ENCODE data around the gene ZNF573. TPM values are rescaled to one million over a fixed set of nuclear protein-coding genes. Genes with fewer than 3 reads are reported as not detected.
A peak's percentile ranks its signal among the peaks of the same experiment; 100 is the strongest.

ZNF573 gene
- total RNA-seq, 1 experiment from 2014 or later: 17.5 TPM

DNA sequence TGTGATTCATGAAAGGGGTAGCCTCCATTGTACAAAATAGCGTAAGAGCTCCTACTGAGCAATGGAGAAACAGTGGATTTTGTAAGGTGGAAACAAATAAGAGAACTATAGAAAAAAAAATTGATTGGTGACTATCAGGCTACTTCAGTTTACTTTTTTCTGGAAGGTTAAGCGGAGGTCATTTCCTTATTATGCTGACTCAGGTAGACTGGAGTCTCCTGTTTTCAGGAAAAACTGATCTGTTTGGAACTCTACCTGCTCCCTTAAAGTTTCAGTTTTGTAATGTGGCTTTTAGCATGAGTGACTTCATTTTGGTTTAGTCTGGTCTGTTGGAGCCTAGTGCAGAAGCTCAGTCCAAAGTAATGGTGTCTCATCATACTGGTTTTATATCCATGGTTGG is 63.2 kb downstream of the ZNF573 start:
- Histone ChIP-seq H2BK20ac (ENCODE audit: low read depth, low read length, poor library complexity, severe bottlenecking) (no peak overlapping the region), H3K14ac (ENCODE audit: insufficient read depth, low read length) (no peak overlapping the region), H2AK5ac (ENCODE audit: insufficient read length, low read length) (no peak overlapping the region), H3K9me3 (ENCODE audit: control insufficient read depth, low read depth, low read length) (no peaks in the 10 kb centered on the region), H3K56ac (ENCODE audit: insufficient read length, low read depth, low read length) (no peak overlapping the region), H3K79me1 (ENCODE audit: insufficient read depth, low read depth, low read length, poor library complexity, severe bottlenecking) (no peaks in the 10 kb centered on the region), H3K18ac (ENCODE audit: insufficient read length, low read depth, low read length) (no peak overlapping the region), H3K23me2 (ENCODE audit: insufficient read length, low read depth, low read length, poor library complexity, severe bottlenecking) (peaks cover 5% of the 10 kb centered on the region), H4K8ac (replicated peaks; ENCODE audit: insufficient read length, low read depth, low read length) (no peak overlapping the region), H3K4me1 (ENCODE audit: insufficient read depth, low read length) (peaks cover 8% of the 10 kb centered on the region; the same call in 1 of the 2 replicates), H4K5ac (ENCODE audit: insufficient read length, low read depth, low read length) (no peak overlapping the region), H3K27me3 (ENCODE audit: insufficient read depth, low read length) (no peaks in the 10 kb centered on the region), H3K9ac (ENCODE audit: extremely low read depth, insufficient read length, low read length) (no peak overlapping the region), H3K79me2 (ENCODE audit: insufficient read depth, low read length) (peaks cover 3% of the 10 kb centered on the region; the same call in 1 of the 2 replicates), H2BK15ac (ENCODE audit: low read depth, low read length) (no peak overlapping the region), H4K91ac (ENCODE audit: insufficient read length, low read depth, low read length) (no peak overlapping the region), H2AFZ (ENCODE audit: low read length) (no peak overlapping the region), H2BK120ac (ENCODE audit: low read depth, low read length, poor library complexity, severe bottlenecking) (no peak overlapping the region), H3K27ac (ENCODE audit: insufficient read length, low read depth, low read length) (no peak overlapping the region), H3K4ac (ENCODE audit: low read depth, low read length) (no peak overlapping the region), H3K4me2 (ENCODE audit: insufficient read depth, insufficient read length, low read length) (peak overlapping the region; percentile 11), H2BK12ac (ENCODE audit: insufficient read length, low read depth, low read length) (no peak overlapping the region), H4K20me1 (ENCODE audit: control insufficient read depth, insufficient read depth, insufficient read length) (no peaks in the 10 kb centered on the region), H3T11ph (ENCODE audit: low read length) (no peak overlapping the region), H2BK5ac (ENCODE audit: insufficient read length, low read length) (no peak overlapping the region), H3K23ac (ENCODE audit: insufficient read length, low read depth, low read length) (no peak overlapping the region)
- TF ChIP-seq, protein P1, sequence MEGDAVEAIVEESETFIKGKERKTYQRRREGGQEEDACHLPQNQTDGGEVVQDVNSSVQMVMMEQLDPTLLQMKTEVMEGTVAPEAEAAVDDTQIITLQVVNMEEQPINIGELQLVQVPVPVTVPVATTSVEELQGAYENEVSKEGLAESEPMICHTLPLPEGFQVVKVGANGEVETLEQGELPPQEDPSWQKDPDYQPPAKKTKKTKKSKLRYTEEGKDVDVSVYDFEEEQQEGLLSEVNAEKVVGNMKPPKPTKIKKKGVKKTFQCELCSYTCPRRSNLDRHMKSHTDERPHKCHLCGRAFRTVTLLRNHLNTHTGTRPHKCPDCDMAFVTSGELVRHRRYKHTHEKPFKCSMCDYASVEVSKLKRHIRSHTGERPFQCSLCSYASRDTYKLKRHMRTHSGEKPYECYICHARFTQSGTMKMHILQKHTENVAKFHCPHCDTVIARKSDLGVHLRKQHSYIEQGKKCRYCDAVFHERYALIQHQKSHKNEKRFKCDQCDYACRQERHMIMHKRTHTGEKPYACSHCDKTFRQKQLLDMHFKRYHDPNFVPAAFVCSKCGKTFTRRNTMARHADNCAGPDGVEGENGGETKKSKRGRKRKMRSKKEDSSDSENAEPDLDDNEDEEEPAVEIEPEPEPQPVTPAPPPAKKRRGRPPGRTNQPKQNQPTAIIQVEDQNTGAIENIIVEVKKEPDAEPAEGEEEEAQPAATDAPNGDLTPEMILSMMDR (conservative IDR thresholded peaks at IDR 0.05): no peak
- Mint-ChIP-seq H3K4me1 (peaks cover 27 to 29% of the 10 kb centered on the region in 2 experiments), H3K4me3 (no peak overlapping the region), H3K27ac (peak overlapping the region in 2 of 3 experiments; percentile 57 to 95; a peak in 4 of 7 replicates), H3K27me3 (ENCODE audit: low read depth) (no peaks in the 10 kb centered on the region; the same call in 1 of the 2 replicates), H3K9me3 (no peaks in the 10 kb centered on the region; a peak in 2 of 5 replicates), H3K36me3 (ENCODE audit: insufficient read depth in 1 of 3, low read depth in 3 of 3) (peaks cover 23 to 36% (median 30%) of the 10 kb centered on the region in 3 experiments)
- WGBS (ENCODE audit: extremely low coverage, insufficient read length, low lambda C conversion rate): no CpG with 5 or more reads among the region's 2 CpGs
- no peak for DNase-seq

Measured in H9 (cell line).